GM21515 (cell line): ENCODE measurements around the gene SLC25A26.

ENCODE experiments used
- ATAC-seq: cut with Tn5 transposase; IDR thresholded peaks from one replicate; pipeline ENCODE4 v1.9.1; 2021; ENCODE audit not compliant: unreplicated experiment

SLC25A26 gene

GRCh38 chr3:66317750-66318376, 97.1 kb downstream of the SLC25A26 start:
- ATAC-seq: no peak

DNA sequence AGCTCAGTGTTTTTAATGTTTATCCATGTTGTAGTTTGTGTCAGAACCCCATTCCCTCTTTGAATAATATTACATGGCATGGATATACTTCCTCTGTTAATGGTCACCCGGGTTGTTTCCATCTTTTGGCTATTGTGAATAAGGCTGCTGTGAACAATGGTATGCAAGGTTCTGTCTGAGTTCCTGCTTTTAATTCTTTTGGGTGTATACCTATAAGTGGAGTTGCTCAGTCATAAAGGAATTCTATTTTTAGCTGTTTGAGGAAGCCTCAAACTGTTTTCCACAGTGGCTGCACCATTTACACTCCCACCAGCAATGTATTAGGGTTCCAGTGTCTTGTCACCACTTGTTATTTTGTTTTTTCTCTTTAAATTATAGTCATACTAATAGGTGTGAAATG, 99.6 kb downstream of the SLC25A26 start:
- no peak for ATAC-seq

GRCh38 chr3:66322436-66322835, 101.6 kb downstream of the SLC25A26 start:
- ATAC-seq: no peak

GRCh38 chr3:66326340-66326739, 105.5 kb downstream of the SLC25A26 start:
- ATAC-seq: no peak

DNA sequence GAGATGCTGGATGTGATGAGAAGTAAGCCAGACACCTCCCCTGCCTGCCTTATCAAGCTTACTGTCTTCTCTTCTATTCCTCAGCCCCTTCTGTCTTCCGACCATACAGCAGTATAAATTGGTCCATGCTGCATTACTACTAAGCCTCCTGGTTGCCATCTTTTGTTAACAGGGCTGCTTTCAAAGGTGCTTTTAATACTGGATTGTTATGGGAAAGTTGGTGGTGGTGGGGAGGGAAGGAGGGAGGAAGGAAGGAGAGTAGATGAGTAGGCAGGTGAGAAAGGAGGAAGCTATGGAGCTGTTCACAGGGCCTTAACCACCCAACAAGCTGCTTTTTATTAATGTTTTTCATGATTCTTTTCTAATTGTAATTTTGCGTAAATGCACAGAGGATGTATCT, 114.9 kb downstream of the SLC25A26 start:
- no peak for ATAC-seq

DNA sequence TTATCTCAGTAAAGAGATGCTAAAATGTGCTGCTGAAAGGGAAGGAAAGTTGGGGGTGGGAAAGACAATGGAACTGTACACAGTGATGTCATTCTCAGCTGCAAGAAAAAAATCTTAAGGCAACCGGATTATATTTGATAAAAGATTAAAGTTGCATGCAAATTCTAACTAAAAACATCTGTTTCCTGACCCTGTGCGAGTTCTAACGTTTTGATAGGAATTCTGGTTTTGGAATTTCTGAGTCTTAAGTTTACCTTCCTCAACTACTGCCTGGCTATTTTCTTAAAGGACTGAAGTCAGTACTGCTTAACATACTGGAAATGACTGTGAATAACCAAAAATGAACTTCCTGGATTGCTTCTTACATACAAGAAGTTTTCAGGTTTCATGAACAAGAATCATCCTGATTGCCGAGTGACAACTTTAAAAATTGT, 115.5 kb downstream of the SLC25A26 start:
- ATAC-seq: no peak

DNA sequence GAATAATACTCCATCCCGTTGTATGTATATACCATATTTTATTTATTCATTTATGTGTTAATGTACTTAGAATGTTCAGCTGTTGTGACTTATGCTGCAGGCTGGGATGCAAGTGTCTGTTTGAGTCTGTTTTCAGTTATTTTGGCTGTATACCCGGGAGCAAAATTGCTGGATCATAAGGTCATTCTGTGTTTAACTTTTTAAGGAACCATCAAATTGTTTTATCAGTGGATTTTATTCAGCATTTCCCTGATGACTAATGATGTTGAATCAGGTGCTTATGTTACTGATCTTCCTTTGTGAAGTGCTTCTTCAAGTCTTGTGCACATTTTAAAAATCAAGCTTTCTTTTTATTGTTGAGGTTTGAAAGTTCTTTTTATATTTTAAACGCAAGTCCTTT, 118.1 kb downstream of the SLC25A26 start:
- no peak for ATAC-seq

- ATAC-seq: no peak
These were observed 122.0 kb downstream of the SLC25A26 start for GRCh38 chr3:66342717-66343356.

- no peak for ATAC-seq
These were observed 123.6 kb downstream of the SLC25A26 start for GRCh38 chr3:66344391-66344811.

- ATAC-seq: no peak
These were observed 124.2 kb downstream of the SLC25A26 start for GRCh38 chr3:66344848-66345578.

DNA sequence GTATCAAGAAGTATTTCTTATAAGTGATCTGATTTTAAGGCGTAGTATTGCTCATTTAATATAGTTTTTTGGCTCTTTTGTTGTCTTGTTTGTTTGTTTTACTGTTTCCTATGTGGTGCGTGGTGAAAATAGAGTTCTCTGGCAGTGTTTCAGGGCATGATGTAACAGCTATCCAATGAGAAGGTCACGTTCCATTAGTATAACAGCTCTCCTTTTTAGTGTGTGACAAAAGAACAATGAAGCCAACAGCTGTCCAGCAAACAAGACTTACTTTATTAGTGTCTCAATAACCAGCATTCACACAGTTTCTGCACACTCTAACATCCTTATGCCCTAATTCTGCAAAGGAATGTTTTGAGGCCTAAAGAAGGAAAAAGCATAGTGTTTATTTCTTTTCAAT, 127.9 kb downstream of the SLC25A26 start:
- no peak for ATAC-seq

DNA sequence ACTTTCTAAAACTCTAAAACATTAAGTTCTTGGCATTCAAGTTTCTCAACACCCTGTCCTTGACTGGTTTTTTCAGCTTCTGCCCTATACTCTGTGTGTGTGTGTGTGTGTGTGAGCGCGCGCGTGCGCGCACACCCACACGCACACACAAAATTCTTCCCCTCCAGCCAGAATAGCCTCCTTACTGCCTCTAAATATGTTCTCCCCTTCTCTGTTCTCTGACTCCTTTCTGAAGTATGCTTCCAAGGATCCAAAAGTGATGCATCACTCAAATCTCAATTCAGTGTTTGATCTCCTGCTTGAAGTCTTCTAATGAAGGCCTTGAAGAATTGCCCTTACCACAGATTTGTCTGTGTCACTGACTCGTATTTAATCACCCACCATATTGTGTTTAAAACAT, 129.8 kb downstream of the SLC25A26 start:
- no peak for ATAC-seq

DNA sequence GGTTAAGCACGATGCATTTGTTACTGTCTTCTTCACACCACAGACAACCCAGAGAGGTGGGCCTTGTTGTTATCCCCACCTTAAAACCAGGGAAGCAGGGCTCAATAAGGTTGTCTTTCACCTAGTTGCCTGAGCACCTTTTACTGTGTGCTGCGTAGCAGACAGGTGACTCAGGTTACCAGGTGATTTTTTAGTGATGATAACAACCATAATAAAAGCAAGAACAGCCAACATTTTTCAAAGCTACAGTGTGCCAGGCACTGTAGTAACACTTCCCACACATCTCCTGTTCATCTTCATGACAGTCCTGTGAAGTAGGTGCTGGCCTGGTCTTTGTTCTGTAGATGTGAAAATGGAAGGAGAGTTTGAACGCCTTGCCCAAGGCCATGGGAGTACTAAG, 132.2 kb downstream of the SLC25A26 start:
- ATAC-seq: no peak

DNA sequence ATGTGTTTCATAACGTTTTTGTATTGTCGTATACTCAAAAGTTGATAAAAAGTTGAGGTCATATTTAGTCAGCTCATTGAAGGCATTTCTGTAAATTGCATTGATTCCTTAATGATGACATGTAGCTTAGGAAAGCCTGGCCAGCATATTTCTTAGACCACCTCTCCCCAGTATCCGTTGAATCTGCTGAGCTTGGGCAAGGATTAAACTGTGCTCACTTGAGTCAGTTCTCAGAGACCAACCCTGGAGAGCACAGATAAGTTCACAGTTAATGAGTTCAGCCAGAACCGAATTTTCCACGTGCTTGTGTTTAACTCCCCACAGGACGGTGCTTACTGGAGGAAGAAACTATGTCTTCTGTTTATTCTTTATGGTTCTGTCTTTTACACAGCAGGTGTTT, 132.7 kb downstream of the SLC25A26 start:
- ATAC-seq: no peak

- no peak for ATAC-seq
These were observed 133.2 kb downstream of the SLC25A26 start for GRCh38 chr3:66354001-66354400.

GRCh38 chr3:66355394-66355793, 134.6 kb downstream of the SLC25A26 start:
- peak; percentile 76 for ATAC-seq

DNA sequence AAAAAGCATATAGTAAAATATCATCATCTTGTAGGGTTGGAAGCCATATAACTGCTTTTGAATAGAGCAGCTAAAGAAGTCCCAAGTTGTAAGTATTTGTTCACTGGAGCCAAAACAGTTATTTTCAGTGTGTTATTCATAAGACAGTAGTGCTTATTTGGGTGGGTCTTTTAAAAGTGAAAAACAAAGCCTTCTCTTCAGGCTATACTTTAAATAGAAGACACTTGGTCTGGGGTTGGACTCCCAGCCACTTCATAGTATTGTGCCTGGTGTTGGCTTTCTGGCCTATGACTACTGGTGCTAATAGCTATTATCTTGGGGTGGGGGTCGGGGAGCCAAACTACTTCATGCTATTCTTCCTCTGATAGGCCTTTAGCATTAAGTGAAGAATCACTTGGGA, 135.2 kb downstream of the SLC25A26 start:
- ATAC-seq: no peak

DNA sequence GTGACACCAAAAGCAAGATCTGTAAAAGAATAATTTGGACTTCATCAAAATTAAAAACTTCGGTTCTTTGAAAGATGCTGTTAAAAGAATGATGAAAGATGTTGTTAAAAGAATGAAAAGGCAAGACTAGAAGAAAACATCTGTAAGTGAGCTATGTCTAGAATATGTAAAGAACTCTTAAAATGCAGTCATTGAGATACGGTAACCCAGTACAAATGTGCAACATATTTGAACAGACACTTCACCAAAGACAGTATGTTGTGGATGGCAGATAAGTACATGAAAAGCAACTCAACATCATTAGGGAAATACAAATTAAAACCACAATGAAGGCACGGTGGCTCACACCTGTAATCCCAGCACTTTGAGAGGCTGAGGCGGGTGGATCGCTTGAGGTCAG, 140.6 kb downstream of the SLC25A26 start:
- no peak for ATAC-seq

GRCh38 chr3:66362541-66362941, 141.7 kb downstream of the SLC25A26 start:
- ATAC-seq: no peak

DNA sequence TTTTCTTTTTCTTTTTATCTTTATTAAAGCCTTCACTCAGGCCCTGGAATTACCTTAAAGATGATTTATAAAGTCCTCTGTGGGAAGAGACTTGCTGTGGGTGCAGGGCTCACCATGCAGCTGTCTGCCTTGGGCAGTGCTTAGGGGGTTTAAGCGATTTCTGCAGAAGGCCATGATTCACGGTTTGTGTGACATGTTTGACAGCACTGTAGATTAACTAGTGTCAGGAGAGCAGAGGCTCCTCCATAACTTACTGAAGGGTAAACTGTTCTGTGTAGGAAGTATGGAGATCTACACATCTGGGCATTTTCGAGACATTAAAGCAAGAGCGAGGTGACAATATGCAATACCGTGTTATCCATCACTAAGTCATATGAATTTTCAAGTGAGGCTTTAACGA, 142.3 kb downstream of the SLC25A26 start:
- ATAC-seq: no peak

- no peak for ATAC-seq
These were observed 144.3 kb downstream of the SLC25A26 start for GRCh38 chr3:66365080-66365479.

DNA sequence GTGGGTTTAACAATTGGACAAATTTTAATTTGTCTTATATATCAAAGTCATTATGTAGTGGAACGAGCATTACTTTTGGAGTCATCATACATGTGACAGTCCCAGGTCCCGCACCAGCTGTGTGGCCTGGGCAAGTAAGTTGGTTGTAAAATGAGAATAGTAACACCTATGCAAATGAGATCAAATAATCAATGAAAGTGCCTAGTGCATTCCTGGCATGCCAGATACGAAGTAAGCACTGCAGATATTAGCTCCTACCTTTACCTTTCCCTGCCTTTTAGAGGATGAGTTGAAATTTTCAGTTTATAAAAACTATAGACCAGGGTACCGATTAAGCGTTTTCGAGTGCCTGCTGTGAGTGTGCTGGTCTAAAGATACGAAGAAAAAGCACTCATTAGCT, 145.9 kb downstream of the SLC25A26 start:
- ATAC-seq: no peak
